ENCODE measurements around the gene TMEM82.
"Not testable (repeated sequence)": the region's sequence is repeated elsewhere in the genome, so short reads cannot be mapped to it uniquely, and the experiment has no call there.

- TF ChIP-seq, protein P1, sequence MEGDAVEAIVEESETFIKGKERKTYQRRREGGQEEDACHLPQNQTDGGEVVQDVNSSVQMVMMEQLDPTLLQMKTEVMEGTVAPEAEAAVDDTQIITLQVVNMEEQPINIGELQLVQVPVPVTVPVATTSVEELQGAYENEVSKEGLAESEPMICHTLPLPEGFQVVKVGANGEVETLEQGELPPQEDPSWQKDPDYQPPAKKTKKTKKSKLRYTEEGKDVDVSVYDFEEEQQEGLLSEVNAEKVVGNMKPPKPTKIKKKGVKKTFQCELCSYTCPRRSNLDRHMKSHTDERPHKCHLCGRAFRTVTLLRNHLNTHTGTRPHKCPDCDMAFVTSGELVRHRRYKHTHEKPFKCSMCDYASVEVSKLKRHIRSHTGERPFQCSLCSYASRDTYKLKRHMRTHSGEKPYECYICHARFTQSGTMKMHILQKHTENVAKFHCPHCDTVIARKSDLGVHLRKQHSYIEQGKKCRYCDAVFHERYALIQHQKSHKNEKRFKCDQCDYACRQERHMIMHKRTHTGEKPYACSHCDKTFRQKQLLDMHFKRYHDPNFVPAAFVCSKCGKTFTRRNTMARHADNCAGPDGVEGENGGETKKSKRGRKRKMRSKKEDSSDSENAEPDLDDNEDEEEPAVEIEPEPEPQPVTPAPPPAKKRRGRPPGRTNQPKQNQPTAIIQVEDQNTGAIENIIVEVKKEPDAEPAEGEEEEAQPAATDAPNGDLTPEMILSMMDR (conservative IDR thresholded peaks at IDR 0.05; ENCODE audit: low read length) = not testable (repeated sequence)
- TF ChIP-seq EZH2phosphoT487 (IDR thresholded peaks at IDR 0.05; ENCODE audit: borderline replicate concordance, low read depth, low read length) = not testable (repeated sequence)
Measured at GRCh38 chr1:15699321-15699720, 43.0 kb upstream of the TMEM82 start.
